Smooth muscle cell (in vitro differentiated cells): Measurements from ENCODE around the gene TWF2. TPM values are rescaled to one million over a fixed set of nuclear protein-coding genes. Genes with fewer than 3 reads are reported as not detected.

ENCODE experiments used
- DNase-seq: peaks from one replicate; lab custom pipeline; 2025; ENCODE audit not compliant: unreplicated experiment; lab: John Stamatoyannopoulos, UW
- H2AFZ ChIP-seq: fragments of 200-600 bp; sonication (generic); 2 replicates; pipeline ENCODE4 v1.6.0; 2016; ENCODE audit warnings: antibody characterized with exemption, low read depth, mild to moderate bottlenecking
- H3F3A ChIP-seq: fragments of 200-600 bp; sonication (generic); 2 replicates; pipeline ENCODE4 v1.6.0; 2017; ENCODE audit warnings: antibody characterized with exemption, low read depth
- H3K27ac ChIP-seq: fragments of 200-600 bp; sonication (generic); 2 replicates; pipeline ENCODE4 v1.5.1; 2016; ENCODE audit warnings: low read depth, mild to moderate bottlenecking
- H3K27me3 ChIP-seq: fragments of 200-600 bp; sonication (generic); 2 replicates; pipeline ENCODE4 v1.6.1; 2016; ENCODE audit warnings: low read depth, mild to moderate bottlenecking
- H3K36me3 ChIP-seq: fragments of 200-600 bp; sonication (generic); 2 replicates; pipeline ENCODE4 v1.5.1; 2016; ENCODE audit warnings: low read depth
- H3K4me1 ChIP-seq: fragments of 200-600 bp; sonication (generic); 2 replicates; pipeline ENCODE4 v1.5.1; 2016; ENCODE audit warnings: low read depth
- H3K4me2 ChIP-seq: fragments of 200-600 bp; sonication (generic); 2 replicates; pipeline ENCODE4 v1.6.0; 2016; ENCODE audit warnings: mild to moderate bottlenecking
- H3K4me3 ChIP-seq: fragments of 200-600 bp; sonication (generic); 2 replicates; pipeline ENCODE4 v1.5.1; 2016; ENCODE audit warnings: mild to moderate bottlenecking
- H3K79me2 ChIP-seq: fragments of 200-600 bp; sonication (generic); 2 replicates; pipeline ENCODE4 v1.6.0; 2016; ENCODE audit warnings: low read depth, mild to moderate bottlenecking
- H3K9ac ChIP-seq: fragments of 200-600 bp; sonication (generic); 2 replicates; pipeline ENCODE4 v1.6.0; 2016; ENCODE audit warnings: low read depth
- H3K9me3 ChIP-seq: fragments of 200-600 bp; sonication (generic); replicated peaks from 2 replicates; pipeline ENCODE4 v1.5.1; 2016; ENCODE audit warnings: low read depth
- H4K20me1 ChIP-seq: fragments of 200-600 bp; sonication (generic); 2 replicates; pipeline ENCODE4 v1.6.0; 2016; ENCODE audit warnings: low read depth
- WGBS: methylation state at CpG from one replicate; pipeline ENCODE4 v1.1.7; 2016; ENCODE audit warnings: low lambda C conversion rate; 5-methylcytosine and 5-hydroxymethylcytosine counted together
- microRNA counts: library from miRNA; unstranded; fragments of <30 nt; microRNA quantifications from one replicate; lab custom pipeline; 2016
- microRNA-seq: library from miRNA; unstranded; fragments of <30 nt; microRNA quantifications from one replicate; pipeline ENCODE4, GENCODE V29; 2016; ENCODE audit warnings: borderline number of aligned reads
- polyA plus RNA-seq: library from polyadenylated mRNA; unstranded; fragments of >200 nt; fragmentation: Nextera tagmentation; extraction: Ambion mirVana; gene quantifications from 2 replicates; pipeline ENCODE4 v1.2.1, GENCODE V29; 2016
- small RNA-seq: library from RNA; depleted of rRNA; stranded (forward); fragments of <200 nt; gene quantifications from one replicate; pipeline ENCODE3, GENCODE V24; 2014
- total RNA-seq: library from RNA; depleted of rRNA; stranded (reverse); fragments of >200 nt; gene quantifications from 2 replicates; pipeline ENCODE4 v1.2.3, GENCODE V29; 2014
- TF ChIP-seq, protein P1 (sequence below): fragments of 200-600 bp; sonication (generic); IDR thresholded peaks from 2 replicates; pipeline ENCODE4 v1.5.1; 2017; ENCODE audit warnings: borderline replicate concordance, mild to moderate bottlenecking, antibody characterized with exemption; ENCODE audit not compliant: insufficient read depth, poor library complexity, severe bottlenecking

The TWF2 gene
- total and polyA plus RNA-seq, 2 experiments from 2014 or later, result 80.9 to 96.8 TPM

DNA sequence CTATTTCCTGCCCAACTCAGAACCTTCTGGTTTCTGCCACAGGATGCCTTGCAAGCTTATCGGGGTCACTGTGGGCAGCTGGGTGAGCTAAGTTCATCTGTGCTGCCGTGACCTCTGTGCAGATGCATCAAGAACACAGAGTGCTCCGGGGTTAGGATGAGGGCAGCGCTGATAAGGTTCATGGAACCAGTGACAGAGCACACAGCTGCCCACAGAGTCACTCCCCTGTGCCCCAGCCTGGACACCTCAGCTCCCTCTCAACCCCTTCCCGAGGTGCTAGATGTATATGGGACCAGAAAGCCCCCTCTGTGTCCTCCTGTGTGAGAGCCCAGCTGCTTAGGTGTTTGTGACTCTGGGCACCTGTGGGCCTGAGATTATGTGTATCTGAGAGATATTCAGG, 56.8 kb downstream of the TWF2 start:
- DNase-seq, result no peak
- H3K4me3 ChIP-seq, result no peak overlapping the region
- no peak overlapping the region for H2AFZ ChIP-seq
- 90% methylated on average over 5 of the region's 5 CpGs for WGBS
- H3K79me2 ChIP-seq, result no peaks in the 10 kb centered on the region
- H3K9me3 ChIP-seq, result no peaks in the 10 kb centered on the region
- H3K4me1 ChIP-seq, result no peaks in the 10 kb centered on the region
- H3F3A ChIP-seq, result no peaks in the 10 kb centered on the region
- H3K27me3 ChIP-seq, result no peaks in the 10 kb centered on the region
- no peaks in the 10 kb centered on the region for H4K20me1 ChIP-seq
- no peak overlapping the region for H3K9ac ChIP-seq
- no peak overlapping the region for H3K27ac ChIP-seq
- H3K36me3 ChIP-seq, result no peaks in the 10 kb centered on the region
- H3K4me2 ChIP-seq, result no peak overlapping the region
- TF ChIP-seq, protein P1, sequence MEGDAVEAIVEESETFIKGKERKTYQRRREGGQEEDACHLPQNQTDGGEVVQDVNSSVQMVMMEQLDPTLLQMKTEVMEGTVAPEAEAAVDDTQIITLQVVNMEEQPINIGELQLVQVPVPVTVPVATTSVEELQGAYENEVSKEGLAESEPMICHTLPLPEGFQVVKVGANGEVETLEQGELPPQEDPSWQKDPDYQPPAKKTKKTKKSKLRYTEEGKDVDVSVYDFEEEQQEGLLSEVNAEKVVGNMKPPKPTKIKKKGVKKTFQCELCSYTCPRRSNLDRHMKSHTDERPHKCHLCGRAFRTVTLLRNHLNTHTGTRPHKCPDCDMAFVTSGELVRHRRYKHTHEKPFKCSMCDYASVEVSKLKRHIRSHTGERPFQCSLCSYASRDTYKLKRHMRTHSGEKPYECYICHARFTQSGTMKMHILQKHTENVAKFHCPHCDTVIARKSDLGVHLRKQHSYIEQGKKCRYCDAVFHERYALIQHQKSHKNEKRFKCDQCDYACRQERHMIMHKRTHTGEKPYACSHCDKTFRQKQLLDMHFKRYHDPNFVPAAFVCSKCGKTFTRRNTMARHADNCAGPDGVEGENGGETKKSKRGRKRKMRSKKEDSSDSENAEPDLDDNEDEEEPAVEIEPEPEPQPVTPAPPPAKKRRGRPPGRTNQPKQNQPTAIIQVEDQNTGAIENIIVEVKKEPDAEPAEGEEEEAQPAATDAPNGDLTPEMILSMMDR, result no peak

DNA sequence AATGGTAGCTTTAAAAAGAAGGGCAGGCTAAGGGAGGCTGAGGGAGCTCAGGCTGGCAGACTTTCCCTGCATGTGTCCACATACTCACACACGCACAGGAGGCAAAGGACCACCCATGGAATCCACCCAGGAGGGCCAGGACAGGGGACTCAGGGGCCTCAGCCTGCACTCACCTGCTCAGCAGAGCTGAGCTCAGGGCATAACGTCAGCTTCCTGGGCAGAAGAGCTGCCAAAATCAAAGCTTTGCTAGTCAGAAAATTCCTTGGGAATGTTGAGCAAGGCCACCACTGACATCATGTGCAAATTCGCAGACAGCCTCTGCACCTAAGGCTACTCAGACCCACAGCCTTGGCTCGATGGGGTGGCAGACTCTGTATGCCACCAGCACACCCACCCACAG, 57.4 kb downstream of the TWF2 start:
- no peaks in the 10 kb centered on the region for H4K20me1 ChIP-seq
- no peak overlapping the region for H3K9ac ChIP-seq
- H3K4me1 ChIP-seq, result no peaks in the 10 kb centered on the region
- no peaks in the 10 kb centered on the region for H3K79me2 ChIP-seq
- WGBS, result 78% methylated on average over 4 of the region's 4 CpGs
- no peak overlapping the region for H2AFZ ChIP-seq
- H3K36me3 ChIP-seq, result no peaks in the 10 kb centered on the region
- no peaks in the 10 kb centered on the region for H3K9me3 ChIP-seq
- H3K27me3 ChIP-seq, result no peaks in the 10 kb centered on the region
- H3K27ac ChIP-seq, result no peak overlapping the region
- DNase-seq, result no peak
- no peak overlapping the region for H3K4me2 ChIP-seq
- TF ChIP-seq, protein P1, result no peak
- H3F3A ChIP-seq, result no peaks in the 10 kb centered on the region
- no peak overlapping the region for H3K4me3 ChIP-seq

MicroRNAs within 50 kb of the gene (microRNA counts, 767-probe panel; counts per million panel counts)
- 7,195 counts per million, percentile 44 among the panel's probes with 10 or more counts for microRNA hsa-let-7g-5p (lab: Ali Mortazavi, UCI)

Small RNAs within 50 kb of the gene (microRNA-seq; reads per million reads assigned to microRNA genes)
- 3,731 reads per million, percentile 89 among the genes with 10 or more reads in this experiment for gene MIRLET7G

Small RNAs within 50 kb of the gene (small RNA-seq; reads per million reads assigned to genes)
- 6.6 reads per million, percentile 69 among the genes with 10 or more reads in this experiment for gene MIRLET7G

Other genes starting within 250 kb of the TWF2 start
- gene RPL29, start 243.3 kb downstream of the TWF2 start, total RNA-seq, result 1,004 and 1,042 TPM in 2 replicates
- 708 and 743 TPM in 2 replicates for gene RPL29, start 243.3 kb downstream of the TWF2 start, polyA plus RNA-seq
- gene DUSP7, start 182.6 kb downstream of the TWF2 start, total RNA-seq, result 25.0 and 26.8 TPM in 2 replicates
- gene DUSP7, start 182.6 kb downstream of the TWF2 start, polyA plus RNA-seq, result 12.4 and 13.3 TPM in 2 replicates
- gene POC1A, start 84.7 kb downstream of the TWF2 start, total RNA-seq, result 1.8 and 3.2 TPM in 2 replicates
- 7.6 and 7.9 TPM in 2 replicates for gene POC1A, start 84.7 kb downstream of the TWF2 start, polyA plus RNA-seq
- 35.7 and 50.2 TPM in 2 replicates for gene ALAS1, start 41.0 kb downstream of the TWF2 start, total RNA-seq
- gene ALAS1, start 41.0 kb downstream of the TWF2 start, polyA plus RNA-seq, result 59.4 and 66.7 TPM in 2 replicates
- gene TLR9, start 13.5 kb downstream of the TWF2 start, total RNA-seq, result 0.09 TPM in 1 of 2 replicates, not detected in the other
- not detected in 2 replicates for gene TLR9, start 13.5 kb downstream of the TWF2 start, polyA plus RNA-seq
- gene PPM1M, start 6.6 kb upstream of the TWF2 start, total RNA-seq, result 6.0 and 7.0 TPM in 2 replicates
- gene PPM1M, start 6.6 kb upstream of the TWF2 start, polyA plus RNA-seq, result 11.0 and 11.9 TPM in 2 replicates
- 48.3 and 48.6 TPM in 2 replicates for gene WDR82, start 39.5 kb upstream of the TWF2 start, total RNA-seq
- 26.1 and 28.6 TPM in 2 replicates for gene WDR82, start 39.5 kb upstream of the TWF2 start, polyA plus RNA-seq
- 3.3 and 4.4 TPM in 2 replicates for gene GLYCTK, start 48.7 kb upstream of the TWF2 start, total RNA-seq
- gene GLYCTK, start 48.7 kb upstream of the TWF2 start, polyA plus RNA-seq, result 3.8 and 5.4 TPM in 2 replicates
- 3.7 and 7.1 TPM in 2 replicates for gene DNAH1, start 77.2 kb upstream of the TWF2 start, total RNA-seq
- 0.54 and 2.1 TPM in 2 replicates for gene DNAH1, start 77.2 kb upstream of the TWF2 start, polyA plus RNA-seq
- 39.2 and 40.0 TPM in 2 replicates for gene BAP1, start 170.8 kb upstream of the TWF2 start, total RNA-seq
- 44.9 and 56.3 TPM in 2 replicates for gene BAP1, start 170.8 kb upstream of the TWF2 start, polyA plus RNA-seq
- gene PHF7, start 171.5 kb upstream of the TWF2 start, total RNA-seq, result 0.90 and 7.1 TPM in 2 replicates
- gene PHF7, start 171.5 kb upstream of the TWF2 start, polyA plus RNA-seq, result 3.6 and 5.2 TPM in 2 replicates
- gene SEMA3G, start 205.9 kb upstream of the TWF2 start, total RNA-seq, result 0.09 and 0.31 TPM in 2 replicates
- 0.09 TPM in 1 of 2 replicates, not detected in the other for gene SEMA3G, start 205.9 kb upstream of the TWF2 start, polyA plus RNA-seq
- gene TNNC1, start 214.9 kb upstream of the TWF2 start, total RNA-seq, result 4.2 and 5.9 TPM in 2 replicates
- gene TNNC1, start 214.9 kb upstream of the TWF2 start, polyA plus RNA-seq, result 5.1 and 7.8 TPM in 2 replicates
- 55.2 and 56.1 TPM in 2 replicates for gene NISCH, start 216.4 kb upstream of the TWF2 start, total RNA-seq
- 46.7 and 47.3 TPM in 2 replicates for gene NISCH, start 216.4 kb upstream of the TWF2 start, polyA plus RNA-seq